ENCODE results near the gene TMEM19.

TMEM19 gene

DNA sequence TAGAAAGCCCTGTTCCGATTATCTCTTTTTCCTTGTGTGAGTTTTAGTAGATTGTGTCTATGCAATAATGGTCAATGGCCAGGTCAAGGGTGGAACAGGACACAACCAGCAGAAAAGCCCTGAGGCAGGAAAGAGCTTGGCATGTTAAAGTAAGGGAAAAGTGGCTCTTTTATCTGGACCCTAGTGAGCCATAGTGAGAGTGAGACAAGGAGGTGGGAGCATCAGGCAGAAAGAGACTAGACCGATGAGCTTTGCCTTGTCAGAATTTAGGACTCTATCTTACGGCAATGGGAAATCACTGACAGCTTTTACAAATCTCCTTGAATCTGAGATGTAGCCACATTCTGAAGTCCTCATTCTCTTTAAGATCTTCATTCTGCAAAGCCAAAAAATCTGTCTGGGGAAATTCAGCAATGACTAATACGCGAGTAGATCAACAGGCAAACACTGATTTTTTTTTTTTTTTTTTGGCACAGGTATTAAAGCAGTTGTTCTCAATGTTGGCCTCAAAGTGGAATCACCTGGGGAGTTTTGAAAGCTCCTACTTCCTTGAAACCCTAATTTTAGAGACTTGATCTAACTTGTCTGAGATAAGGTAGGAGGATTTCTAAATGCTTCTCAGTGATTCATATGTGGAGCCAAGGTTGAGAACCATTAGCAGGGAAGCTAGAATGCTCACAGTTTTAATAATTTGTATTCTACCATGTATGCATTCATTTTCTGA is 33.9 kb downstream of the TMEM19 start:
- no peak for DNase-seq (ENCODE audit: low spot score)

DNA sequence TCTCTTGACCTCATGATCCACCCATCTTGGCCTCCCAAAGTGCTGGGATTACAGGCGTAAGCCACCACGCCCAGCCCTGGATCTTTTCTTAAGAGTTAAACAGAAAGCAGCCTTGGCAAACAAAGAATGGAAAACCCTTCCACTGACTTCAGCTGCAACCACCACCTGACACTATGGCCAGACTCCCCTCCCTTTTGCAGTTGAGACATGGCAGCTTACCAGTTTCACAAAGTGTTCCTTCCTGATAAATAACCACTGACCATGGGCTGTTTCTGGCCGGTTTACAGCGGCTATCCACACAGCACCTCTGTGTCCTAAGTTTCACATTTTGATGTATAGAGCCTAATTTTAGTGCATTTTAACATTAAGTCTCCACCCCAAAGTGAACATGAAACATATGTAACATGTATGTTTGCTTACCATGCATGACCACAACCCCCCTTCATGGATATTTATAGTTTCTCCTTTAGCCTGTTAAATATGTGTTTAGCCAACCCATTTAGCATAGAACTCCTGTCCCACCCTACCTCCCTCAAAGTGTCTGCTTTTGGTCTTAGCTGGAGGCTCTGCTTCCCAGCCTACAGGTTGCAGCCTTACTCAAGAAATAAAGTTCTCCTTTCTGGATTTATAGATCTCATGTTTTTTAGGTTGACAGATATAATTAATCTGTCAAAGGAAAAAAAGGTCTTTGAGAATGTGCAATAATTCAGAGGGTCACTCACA is 36.1 kb downstream of the TMEM19 start:
- DNase-seq (ENCODE audit: low spot score): no peak

DNA sequence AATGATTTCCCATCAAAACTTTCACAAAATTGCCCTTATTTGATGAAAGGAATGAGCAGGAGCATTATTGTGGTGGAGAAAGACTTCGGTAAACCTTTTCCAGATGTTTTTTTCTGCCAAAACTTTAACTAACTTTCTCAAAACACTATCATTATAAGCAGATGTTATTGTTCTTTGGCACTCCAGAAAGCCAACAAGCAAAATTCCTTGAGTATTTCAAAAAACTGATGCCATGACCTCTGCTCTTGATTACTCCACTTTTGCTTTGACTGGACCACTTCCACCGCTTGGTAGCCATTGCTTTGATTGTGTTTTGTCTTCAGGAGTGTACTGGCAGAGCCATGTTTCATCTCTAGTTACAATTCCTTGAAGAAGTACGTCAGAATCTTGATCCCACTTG is 39.1 kb downstream of the TMEM19 start:
- DNase-seq (ENCODE audit: low spot score): no peak

DNA sequence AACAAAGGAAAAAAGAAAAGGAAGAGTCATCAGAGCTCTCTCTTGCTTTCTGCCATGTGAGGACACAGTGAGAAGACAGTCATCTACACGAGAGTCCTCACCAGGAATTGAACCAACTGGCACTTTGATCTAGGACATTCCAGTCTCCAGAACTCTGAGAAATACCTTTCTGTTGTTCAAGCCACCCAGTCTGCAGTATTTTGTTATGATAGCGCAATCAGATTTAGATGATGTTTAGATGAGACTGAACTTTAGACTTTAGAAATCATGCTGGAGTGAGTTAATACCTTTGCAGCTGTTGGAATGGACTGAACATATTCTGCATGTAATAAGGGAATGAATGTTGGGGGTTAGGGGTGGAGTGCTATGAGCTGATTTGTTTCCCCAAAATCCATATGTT is 40.7 kb downstream of the TMEM19 start:
- DNase-seq (ENCODE audit: low spot score): no peak

DNA sequence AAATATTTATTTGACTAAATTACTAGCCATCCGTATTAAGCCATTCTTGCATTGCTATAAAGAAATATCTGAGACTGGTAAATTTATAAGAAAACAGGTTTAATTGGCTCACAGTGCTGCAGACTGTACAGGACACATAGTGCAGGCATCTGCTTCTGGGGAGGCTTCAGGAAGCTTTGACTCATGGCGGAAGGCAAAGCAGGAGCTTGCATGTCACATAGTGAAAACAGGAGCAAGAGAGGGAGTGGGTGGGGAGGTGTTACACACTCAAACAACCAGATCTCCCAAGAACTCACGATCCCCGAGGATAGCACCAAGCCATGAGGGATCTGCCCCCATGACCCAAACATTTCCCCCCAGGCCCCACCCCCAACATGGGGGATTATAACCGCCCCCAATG is 42.1 kb downstream of the TMEM19 start:
- no peak for DNase-seq (ENCODE audit: low spot score)

DNA sequence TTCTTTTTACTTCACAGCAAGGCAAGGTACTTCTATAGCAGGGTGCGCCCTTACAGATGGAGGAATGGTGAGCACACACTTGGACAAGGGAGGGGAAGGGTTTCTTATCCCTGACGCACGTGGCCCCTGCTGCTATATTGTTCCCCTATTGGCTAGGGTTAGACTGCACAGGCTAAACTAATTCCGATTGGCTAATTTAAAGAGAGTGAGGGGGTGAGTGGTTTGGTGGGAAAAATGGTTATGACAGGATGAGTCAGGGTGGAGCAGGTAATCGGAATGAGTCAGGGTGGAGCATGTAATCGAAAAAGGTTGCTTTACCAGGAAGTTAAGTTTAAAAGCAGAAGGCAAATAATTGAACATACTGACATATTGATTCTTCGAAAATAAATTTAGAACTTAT is 45.1 kb downstream of the TMEM19 start:
- DNase-seq (ENCODE audit: low spot score): no peak

DNA sequence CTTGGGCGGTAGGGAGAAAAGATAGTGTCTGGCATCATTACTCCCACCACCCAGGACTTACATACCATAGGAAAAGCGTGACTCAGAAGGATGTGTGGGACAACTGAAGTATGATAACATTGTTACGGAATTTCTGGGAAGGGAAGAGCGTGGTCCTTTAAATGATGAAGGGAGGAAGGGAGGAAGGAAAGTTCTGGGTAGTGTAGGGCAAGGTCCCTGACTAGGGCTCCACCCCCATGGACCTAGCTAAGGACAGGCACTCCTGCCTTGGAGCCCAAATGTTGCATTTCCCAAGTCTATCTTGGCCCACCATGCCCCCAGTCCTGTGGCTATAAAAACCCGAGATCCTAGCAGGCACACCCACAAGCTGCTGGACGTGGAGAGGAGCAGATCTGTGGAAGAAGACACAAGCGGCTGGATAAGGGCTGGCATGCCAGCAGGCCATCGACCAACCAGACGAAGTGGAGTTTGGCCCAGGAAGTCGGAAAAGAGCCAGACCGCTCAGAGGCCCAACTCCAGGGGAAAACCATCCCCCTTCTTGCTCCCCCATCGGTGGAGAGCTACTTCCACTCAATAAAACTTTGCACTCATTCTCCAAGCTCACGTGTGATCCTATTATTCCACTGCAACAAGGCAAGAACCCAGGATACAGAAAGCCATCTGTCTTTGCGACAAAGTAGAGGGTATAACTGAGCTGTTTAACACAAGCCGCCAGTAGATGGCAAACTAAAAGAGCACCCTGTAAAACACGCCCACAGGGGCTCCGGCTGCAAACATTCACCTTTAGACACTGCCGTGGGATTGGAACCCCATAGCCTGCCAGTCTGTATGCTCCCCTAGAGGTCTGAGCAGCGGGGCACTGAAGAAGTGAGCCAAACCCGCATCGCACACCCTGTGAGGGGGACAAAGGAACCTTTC is 45.8 kb downstream of the TMEM19 start:
- no peak for DNase-seq (ENCODE audit: low spot score)

DNA sequence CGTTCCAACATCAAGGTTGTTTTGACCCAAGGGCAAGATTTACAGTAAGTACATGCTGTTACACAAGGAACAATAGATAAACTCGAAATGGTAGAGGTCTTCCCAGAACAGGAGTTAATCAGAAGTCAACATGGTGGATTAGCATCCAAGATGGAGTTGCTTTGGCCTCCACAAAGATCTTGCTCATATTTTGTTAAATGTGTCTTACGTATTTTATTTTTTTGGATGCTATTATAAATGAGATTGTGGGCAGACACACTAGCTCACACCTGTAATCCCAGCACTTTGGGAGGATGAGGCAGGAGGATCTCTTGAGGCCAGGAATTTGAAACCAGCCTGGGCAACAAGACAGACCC is 46.5 kb downstream of the TMEM19 start:
- no peak for DNase-seq (ENCODE audit: low spot score)

DNA sequence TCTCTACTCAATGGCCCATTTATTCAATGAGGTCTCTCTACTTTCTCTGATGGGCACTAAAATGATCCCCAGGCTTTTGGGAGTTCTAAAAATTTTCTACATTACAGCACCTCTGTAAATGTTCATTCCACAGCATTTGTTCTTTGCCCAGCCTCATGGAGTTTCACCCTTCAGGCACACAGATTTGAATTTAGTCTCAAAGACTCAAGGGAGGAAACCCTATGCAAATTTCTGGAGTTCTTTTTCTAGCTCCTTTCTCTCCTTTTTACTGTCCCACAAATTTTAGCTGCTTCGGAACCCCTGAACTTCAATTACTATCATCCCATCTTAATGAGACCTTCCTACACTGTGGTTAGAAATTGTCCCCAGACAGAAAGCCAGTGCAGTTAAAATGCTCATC is 51.3 kb downstream of the TMEM19 start:
- no peak for DNase-seq (ENCODE audit: low spot score)

DNA sequence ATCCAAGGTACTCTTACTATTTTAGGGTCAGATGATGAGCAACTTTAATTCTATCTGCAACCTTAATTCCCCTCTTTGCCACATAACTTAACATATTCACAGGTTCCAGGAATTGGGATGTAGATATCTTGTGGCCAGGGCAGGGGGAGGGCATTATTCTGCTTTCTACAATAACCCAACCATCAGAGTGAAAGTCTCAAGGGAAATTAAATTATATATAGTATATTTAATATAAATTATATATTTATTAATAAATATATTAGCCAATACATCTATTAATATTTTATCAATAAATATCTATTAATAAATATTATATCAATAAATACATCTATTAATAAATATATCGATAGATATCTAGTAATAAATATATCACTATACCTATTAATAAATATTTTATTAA is 57.1 kb downstream of the TMEM19 start:
- DNase-seq (ENCODE audit: low spot score): no peak

DNA sequence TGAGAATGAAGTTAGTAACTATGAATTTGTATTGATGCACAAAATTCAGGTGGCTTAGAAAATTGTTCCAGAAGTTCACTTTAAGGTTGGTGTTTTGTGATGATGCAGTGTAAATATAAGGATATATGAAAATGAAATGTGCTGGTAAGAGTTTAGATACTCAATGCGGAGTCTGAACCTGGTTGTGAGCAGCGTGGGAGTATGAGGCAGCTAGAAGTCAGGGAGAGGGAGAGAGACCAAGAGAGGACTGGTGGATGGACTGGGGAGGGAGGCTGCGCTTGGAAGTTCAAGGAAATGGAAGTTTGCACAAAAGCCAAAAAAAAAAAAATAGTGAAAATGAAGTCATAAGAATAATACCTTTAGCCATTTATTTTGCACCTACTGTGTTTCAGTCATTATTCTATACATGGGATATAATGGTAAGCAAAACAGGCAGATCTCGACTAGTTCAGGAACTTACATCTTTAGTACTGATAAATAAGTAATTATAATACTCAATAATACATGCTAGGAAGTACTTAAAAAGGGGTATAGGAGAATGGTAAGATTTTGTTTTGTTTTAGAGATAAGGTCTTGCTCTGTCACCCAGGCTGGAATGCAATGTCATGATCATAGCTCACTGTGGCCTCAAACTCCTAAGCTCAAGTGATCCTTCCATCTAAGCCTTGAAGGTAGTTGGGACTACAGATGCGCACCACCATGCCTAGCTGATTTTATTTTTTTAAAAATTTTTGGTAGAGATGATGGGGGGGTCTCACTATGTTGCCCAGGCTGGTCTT is 58.8 kb downstream of the TMEM19 start:
- DNase-seq (ENCODE audit: low spot score): no peak

DNA sequence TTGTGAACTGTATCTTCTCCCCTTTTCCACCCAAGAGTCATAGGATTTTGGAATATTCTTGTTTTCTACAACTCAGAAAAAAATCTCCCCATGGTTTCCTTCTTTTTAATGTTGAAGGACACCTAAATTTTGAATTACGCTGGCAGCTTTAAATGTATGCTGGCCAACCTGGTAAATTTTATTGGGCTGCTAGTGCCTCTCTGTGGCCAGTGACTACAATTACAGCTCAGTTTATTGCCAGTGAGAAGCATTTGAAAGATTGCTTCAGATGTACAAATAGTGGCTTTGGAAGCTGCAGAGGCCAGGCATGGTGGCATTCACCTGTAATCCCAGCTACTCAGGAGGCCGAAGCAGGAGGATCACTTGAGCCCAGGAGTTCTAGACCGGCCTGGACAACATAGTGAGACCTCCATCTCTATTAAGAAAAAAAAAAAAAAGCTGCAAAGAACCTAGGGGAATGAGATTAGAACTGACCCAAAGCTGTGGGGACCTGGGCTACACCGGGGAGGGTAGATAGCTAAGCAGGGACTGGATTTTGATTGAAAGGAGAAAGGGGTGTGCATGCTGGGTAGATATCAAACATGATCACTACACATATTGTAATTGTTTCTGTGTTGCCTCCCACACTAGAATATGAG is 61.2 kb downstream of the TMEM19 start:
- peak; percentile 37 for DNase-seq (ENCODE audit: low spot score)

DNA sequence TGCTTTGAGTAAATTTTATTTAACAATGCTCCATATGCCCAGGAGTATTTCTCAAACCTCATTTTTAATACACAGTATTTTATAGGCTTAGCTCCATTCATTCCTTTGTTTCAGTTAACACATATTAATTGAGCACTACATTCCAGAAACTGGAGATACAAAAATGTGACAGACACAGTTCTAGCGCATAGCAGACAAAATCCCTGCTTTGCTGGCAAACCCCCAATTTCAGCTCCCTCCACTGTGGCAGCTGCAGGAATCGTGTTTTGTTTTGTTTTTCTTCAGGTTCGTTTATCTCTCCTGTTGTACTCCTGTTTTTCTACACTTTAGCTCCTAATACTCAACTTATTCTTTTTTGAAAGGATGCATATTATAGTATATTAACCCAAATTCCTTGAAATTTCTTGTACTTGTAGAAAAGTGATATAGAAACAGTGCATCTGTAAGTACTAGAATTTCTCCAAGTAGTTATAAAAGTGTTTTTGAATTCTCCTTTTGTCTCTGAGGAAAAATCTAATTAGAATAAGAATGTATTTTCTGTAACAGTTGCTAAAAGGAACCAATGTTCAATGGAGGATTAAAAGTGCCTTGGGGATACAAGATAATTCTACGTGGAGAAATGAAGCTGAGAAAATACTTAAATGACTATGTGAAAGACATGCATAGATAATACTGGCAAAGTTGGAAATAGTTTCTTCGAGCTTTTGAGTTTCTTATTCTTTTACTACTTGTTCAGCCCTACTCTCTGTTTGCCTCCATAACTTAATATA is 62.4 kb downstream of the TMEM19 start:
- DNase-seq (ENCODE audit: low spot score): no peak

DNA sequence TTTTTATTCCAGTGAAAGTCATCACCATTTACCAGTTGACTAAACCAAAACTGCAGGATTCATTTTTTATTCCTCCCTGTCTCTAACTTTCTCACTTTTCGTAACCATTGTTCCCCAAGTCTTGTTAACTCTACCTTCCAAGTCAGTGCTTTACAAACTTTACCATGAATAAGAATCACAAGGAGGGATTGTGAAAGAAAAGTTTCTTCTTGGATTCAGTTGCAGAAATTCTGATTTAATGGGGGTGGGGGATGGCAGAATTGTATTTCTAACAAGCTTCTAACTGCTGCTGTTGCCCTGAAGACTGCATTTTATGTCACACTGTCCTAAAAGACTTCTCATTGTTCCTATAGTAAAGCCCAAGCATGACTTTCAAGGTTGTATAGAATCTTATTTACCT is 63.8 kb downstream of the TMEM19 start:
- DNase-seq (ENCODE audit: low spot score): no peak

DNA sequence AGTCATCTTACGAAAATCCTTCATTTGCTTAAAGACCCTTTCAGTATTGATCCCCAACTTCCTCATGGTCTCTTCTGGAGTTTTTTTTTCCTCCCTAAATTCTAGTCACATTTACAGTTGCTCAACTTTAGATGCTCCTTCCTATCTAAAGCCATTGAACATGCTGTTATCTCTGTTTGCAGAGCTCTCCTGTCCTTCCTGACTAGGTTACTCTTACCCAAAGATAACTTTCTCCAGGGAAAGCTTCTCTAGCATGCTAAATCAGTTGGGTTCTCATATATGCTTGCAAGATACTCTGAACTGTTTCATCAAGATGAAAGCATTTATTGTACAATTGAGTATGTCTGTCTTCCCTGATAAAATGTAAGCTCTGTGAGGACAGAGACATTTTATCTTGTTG is 67.0 kb downstream of the TMEM19 start:
- DNase-seq (ENCODE audit: low spot score): no peak
